GM18861 (cell line): ENCODE data around the gene RIF1.
A peak's percentile ranks its signal among the peaks of the same experiment; 100 is the strongest.
"Not testable (repeated sequence)": the region's sequence is repeated elsewhere in the genome, so short reads cannot be mapped to it uniquely, and the experiment has no call there.

Source experiments
- ATAC-seq: cut with Tn5 transposase; IDR thresholded peaks from one replicate; pipeline ENCODE4 v1.9.1; 2021; ENCODE audit not compliant: unreplicated experiment

The RIF1 gene

DNA sequence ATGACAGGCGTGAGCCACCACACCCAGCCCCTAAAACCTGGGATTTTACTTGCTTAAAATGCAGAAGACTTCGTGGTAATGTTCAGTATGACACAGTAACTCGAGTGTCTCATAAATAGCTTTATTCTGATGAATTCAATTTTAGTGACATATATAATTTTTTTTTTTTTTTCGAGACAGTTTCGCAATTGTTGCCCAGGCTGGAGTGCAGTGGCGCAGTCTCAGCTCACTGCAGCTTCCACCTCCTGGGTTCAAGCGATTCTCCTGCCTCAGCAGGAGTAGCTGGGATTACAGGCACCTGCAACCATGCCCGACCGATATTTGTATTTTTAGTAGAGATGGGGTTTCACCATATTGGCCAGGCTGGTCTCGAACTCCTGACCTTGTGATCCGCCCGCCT, 12.0 kb downstream of the RIF1 start:
- ATAC-seq, result not testable (repeated sequence)

DNA sequence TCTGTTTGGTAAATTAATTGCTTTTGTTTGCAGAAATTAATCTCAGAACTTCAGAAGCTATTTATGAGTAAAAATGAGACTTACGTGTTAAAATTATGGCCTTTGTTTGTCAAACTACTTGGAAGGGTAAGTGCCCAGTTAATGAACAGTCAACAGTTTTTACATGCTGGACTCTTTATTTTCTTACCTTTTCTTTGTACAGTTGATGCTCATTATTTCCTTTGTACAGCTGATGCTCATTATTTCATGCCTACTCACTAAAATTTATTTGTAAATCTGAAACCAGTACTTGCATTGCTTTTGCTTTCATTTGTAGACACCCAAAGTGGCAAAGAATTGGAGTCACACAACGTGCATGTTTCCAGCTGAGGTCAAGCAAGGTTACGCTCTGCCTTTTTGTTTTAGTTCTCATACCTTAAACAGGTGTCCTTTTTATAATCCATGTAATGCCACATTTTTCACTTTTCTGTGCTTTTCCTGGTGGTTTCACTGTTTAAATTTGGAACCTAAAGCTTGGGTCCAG, 13.3 kb downstream of the RIF1 start:
- ATAC-seq, result peak; percentile 72

DNA sequence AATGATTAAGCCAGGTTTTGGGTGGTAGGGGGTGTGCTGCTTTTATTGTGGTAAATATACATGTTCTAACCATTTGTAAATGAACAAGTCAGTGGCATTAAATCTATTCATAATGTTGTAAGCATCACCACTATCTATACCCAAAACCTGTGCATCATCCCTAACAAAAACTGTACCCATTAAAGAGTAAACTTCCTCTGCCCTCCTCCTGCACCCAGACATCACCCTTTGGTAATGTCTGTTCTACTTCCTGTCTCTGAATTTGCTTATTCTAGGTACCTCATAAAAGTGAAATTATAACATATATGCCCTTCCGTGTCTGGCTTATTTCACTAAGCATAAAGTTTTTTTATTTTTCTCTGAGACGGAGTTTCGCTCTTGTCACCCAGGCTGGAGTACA, 14.1 kb downstream of the RIF1 start:
- ATAC-seq, result no peak

DNA sequence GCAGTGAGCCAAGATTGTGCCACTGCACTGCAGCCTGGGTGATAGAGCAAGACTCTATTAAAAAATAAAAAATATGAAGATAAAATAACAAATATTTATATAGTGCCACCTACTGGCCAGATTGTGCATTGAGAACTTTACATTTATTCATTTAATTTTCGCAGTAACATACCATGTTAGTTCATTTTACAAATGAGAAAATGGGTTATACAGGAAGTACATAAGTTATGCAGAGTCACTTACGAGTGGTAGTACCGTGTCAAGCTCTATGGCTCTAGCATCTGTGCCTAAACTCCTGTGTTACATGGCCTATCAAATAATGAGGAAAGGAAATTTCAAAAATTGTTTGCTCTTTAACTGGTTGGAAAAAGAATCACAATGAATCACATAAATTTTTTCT, 27.9 kb downstream of the RIF1 start:
- no peak for ATAC-seq

- no peak for ATAC-seq
Observed at GRCh38 chr2:151438506-151438905, 28.8 kb downstream of the RIF1 start.

DNA sequence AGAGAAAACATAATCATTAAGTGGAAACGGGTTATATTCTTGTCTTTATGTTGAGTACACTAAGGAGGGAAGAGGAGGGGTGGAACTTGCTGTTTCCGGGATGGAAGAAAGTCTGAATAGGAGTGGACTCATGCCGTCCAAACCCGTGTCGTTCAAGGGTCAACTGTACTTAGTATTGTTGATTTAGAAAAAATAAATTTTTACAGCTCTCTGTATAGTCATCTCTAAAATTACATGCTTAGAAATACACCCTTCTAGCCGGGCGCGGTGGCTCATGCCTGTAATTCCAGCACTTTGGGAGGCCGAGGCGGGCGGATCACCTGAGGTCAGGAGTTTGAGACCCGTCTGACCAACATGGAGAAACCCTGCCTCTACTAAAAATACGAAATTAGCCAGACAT, 29.4 kb downstream of the RIF1 start:
- no peak for ATAC-seq

DNA sequence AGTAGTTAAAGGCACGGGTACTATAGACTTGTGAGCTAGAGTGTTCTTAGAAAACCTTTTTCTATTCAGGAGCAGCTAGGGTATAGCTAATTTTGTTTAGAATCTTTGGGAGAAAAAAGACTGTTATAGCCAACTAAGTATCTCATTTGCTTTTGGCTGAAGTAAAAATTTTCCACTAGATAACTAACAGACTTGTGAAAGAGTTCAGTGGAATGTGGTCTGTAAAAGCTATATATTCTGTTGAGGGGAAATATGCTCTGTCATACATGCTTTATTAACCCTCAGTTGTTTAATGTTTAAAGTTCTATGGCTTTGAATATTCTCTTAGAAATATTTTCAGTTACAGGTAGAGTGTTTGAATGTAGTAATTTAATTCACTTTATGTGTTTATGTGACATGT, 49.7 kb downstream of the RIF1 start:
- no peak for ATAC-seq

DNA sequence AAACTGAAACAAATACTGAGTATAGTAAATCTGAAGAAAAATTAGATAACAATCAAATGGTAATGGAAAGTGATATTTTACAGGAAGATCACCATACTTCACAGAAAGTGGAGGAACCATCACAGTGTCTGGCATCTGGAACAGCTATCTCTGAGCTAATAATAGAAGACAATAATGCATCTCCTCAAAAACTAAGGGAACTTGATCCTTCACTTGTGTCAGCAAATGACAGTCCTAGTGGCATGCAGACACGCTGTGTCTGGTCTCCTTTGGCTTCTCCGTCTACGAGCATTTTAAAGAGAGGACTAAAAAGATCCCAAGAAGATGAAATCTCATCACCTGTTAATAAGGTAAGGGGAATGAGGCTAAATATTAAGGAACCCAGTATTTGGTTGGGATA, 56.1 kb downstream of the RIF1 start:
- no peak for ATAC-seq

GRCh38 chr2:151470556-151470955, 60.9 kb downstream of the RIF1 start:
- no peak for ATAC-seq

DNA sequence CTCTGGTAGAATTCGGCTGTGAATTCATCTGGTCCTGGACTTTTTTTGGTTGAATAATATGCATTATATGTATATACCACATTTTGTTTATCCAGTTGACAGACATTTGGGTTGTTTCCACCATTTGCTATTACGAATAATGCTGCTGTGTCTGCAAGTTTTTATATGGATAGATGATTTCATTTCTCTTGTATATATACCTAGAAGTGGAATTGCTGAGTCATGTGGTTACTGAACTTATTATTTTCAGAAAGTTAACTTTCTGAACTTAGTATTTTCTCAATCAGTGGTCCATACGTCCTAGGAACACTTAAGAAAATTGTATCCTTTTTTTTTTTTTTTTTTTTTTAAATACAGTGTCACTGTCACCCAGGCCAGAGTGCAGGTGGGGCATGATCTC, 63.3 kb downstream of the RIF1 start:
- ATAC-seq, result no peak

GRCh38 chr2:151475071-151475470, 65.4 kb downstream of the RIF1 start:
- no peak for ATAC-seq

DNA sequence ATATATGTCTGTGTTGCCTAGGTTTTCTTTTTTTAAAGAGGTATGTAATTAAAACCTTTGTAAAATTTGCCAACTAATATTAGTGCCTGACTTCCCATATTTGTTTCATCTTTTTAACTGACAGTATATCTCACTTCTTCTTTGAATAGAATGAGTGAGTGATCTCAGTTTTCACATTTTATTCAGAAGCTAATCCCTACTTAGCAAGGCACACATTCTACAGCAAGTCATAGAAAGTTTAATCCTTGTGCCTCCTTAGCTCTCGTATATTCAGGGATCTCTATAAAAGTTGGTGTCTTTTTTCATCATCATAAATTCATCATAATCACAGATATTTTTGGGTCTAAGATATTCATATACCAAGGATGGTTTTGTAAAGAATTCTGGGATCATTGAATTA, 66.6 kb downstream of the RIF1 start:
- ATAC-seq, result no peak

- ATAC-seq, result no peak
Observed at GRCh38 chr2:151478011-151478410, 68.3 kb downstream of the RIF1 start.

GRCh38 chr2:151481744-151482143, 72.0 kb downstream of the RIF1 start:
- ATAC-seq, result no peak

DNA sequence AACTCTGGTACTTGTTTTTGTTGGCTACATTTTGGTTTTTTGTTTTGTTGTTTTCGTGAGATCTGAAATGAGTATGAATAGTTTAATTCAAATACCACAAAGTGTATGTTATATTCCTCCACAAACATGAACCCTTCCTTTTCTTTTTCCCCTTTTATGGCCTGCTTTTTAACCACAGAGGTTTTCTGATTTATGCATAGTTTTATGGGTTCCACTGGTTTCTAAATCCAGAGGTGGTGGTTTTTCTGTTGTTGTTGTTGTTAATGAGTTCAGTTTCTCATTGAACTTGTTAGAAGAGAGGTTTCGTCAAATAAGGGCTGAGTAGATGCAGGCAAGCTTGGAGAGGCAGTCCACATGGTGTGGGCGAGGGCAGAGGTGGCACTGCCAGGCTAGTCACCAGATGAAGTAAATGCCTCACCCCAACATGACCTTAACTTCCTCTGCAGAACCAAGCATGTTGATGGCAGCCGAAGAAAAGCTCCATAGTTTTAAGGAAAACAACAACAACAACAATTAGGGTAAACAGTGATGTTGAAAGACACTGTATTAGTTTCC, 72.5 kb downstream of the RIF1 start:
- ATAC-seq, result no peak

DNA sequence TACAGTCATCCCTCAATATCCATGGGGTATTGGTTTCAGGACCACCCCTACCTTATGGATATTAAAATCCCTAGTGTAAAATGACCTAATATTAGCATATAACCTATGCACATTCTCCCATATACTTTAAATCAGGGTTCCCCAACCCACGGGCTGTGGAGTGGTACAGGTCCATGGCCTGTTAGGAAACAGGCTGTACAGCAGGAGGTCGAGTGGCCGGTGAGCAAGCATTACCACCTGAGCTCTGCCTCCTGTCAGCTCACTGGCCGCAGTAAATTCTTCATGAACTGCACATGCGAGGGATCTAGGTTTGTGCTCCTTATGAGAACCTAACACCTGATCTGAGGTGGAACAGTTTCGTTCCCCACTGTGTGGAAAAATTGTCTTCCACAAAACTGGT, 73.8 kb downstream of the RIF1 start:
- ATAC-seq, result no peak

DNA sequence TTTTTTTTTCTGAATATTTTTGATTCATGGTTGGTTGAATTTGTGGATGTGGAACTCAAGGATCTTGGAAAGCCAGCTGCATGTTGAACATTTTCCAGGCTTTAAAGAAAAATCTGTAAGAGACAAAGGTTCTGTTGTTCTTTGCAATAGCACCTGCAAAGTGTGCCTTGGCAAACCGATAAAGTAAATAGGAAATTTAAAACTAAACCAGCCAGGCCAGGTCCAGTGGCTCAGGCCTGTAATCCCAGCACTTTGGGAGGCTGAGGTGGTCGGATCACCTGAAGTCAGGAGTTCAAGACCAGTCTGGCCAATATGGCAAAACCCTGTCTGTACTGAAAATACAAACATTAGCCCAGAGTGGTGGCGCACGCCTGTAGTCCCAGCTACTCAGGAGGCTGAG, 74.4 kb downstream of the RIF1 start:
- ATAC-seq, result no peak

DNA sequence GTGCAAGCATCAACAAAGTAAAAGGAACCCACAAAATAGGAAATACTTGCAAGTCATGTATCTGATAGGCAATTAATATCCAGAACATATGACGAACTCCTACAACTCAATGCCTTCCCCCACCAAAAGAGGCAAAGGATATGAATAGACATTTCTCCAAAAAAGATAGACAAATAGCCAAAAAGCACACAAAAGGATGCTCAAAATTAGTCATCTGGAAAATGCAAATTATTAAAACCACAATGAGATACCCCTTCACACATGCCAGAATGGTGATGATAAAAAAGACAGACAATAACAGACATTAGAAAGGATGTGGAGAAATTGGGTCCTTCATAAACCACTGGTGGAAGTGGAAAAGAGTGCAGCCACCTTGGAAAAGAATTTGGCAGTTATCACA, 76.4 kb downstream of the RIF1 start:
- ATAC-seq, result no peak

- ATAC-seq, result no peak
Observed at GRCh38 chr2:151490276-151490675, 80.6 kb downstream of the RIF1 start.

DNA sequence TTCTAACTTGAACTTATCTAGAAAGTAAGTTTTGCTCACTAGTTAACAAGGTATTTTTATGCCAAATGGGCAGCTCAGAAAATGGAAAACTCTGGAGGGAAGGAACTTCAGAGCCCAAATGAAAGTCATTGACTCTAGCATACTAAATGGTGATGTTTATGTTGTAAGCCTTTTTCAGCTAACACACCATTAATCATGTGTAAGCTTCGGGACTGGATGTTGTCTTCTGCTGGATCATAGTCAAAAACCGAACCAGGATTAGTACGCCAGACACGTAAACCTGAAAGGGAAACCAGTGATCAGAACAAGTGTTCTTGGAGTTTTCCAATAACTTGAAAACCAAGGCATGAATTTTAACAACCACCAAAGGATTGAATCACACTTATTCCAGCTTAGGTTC, 81.8 kb downstream of the RIF1 start:
- no peak for ATAC-seq

DNA sequence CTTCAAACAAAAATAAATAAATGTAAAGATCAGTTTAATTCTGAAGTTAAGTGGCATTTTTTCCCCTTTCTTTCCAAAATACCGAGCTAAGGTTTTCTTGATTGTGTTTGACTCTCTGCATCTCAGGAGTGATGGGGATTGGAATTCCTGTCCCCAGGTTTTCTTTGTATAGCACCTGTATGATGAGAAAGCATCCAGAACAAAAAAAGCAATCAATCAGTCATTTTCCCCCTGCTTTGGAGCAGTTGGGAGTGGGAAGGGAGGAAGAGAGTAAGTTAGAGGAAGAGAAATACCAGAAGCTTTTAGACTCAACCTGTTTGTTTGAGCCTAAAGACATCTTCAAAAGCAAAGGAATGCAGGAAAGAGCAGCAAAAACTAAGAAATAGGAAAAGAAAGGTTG, 88.5 kb downstream of the RIF1 start:
- no peak for ATAC-seq

DNA sequence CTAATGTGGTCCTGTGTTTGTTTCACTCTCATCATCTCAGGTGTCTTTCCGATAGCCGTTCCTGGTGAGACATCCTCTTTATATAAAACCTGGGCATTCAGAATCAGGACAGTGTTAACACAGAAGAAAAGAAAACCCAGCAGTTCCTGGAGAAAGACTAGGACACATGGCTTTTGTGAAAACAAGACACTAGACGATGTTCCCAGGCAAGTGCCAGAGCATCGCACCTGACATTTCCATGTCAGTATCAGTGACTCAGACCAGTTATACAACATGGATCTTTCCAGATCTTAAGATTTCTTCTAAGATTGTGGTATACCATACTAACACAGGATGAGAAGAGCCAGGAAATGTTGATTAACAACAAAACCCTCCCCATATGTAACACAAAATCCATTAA, 96.5 kb downstream of the RIF1 start:
- ATAC-seq, result no peak

DNA sequence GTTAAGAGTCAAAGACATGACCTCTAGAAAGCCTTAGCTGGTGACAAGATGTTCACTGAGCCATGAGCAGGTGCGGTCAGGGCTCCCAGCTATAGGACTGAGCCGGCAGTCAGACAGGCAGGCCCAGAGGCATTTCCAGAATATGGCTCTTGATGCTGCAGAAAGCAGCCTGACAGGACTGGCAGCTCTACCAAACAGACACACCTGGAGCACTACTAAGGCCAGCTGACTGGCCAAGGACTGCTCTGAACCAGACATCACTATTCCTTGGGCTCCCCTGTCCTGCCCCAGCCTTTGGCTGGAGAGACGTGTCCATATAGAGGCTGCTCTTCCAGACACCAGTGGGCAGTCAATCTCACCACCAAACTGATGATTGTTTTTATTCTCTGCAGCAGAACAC, 98.8 kb downstream of the RIF1 start:
- no peak for ATAC-seq

- no peak for ATAC-seq
Observed at GRCh38 chr2:151518802-151519201, 109.1 kb downstream of the RIF1 start.
